ENCODE measurements around the gene AIP.

DNA sequence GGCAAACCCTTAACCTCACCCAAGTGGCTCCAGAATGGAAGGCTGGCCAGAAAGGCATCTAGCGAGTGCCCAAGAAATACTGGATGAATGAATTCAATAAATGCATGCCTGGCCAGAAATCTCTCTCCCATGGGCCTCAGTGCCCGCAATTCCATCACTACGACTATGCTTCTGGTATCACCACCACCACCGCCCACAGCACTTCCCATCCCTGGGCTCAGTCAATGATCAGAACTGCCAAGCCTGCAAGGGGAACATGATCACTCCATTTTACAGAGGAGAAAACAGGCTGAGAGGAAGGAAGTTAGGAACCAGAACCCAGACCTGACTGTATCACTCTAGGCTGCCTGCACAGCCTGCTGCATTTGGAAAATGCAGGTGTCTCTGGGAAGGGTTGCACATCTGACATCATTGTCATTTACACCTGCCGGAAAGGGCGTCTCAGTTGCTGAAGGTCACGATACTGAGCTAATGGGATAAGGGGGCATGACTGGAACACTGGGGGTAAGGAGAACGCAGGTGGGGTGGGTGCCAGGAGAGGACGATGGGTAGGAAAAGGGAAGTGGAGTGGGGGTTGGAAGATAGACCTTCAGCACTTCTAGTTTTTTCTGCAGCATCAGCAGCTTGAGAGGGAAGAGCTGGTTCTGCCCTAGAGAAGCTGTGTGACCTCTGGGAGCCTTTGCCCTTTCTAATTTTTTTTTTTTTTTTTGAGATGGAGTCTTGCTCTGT lies 33.5 kb upstream of the AIP start:
- TF ChIP-seq MAX (IDR thresholded peaks at IDR 0.05; ENCODE audit: insufficient read depth, insufficient read length): no peak
- no peak for TF ChIP-seq POLR2A (IDR thresholded peaks at IDR 0.05; ENCODE audit: low read depth, low read length)

All from endothelial cell of umbilical vein (primary cell).